GM12891 (cell line): ENCODE results near the gene FAM156A.
"Not testable (repeated sequence)": the region's sequence is repeated elsewhere in the genome, so short reads cannot be mapped to it uniquely, and the experiment has no call there.

ENCODE experiments used
- DNase-seq: peaks from one replicate; pipeline ENCODE4 v3.0.0; 2011; ENCODE audit warnings: low spot score; ENCODE audit not compliant: insufficient read length
- FAIRE-seq: peaks from 2 replicates; lab custom pipeline; 2011; peaks lifted over from hg19 to GRCh38; lab: Jason Lieb, UNC
- PAX5 ChIP-seq: IDR thresholded peaks from 2 replicates; pipeline ENCODE4 v1.6.1; 2011; ENCODE audit warnings: low read length, moderate library complexity, mild to moderate bottlenecking; ENCODE audit not compliant: insufficient read depth, severe bottlenecking
- POLR2A ChIP-seq: IDR thresholded peaks from 2 replicates; pipeline ENCODE4 v1.6.1; 2011; ENCODE audit warnings: low read depth, low read length, control low read depth
- POLR2AphosphoS5 ChIP-seq: IDR thresholded peaks from 2 replicates; pipeline ENCODE4 v1.6.1; 2011; ENCODE audit warnings: low read depth, low read length, control low read depth
- POU2F2 ChIP-seq: IDR thresholded peaks from 2 replicates; pipeline ENCODE4 v1.6.1; 2011; ENCODE audit warnings: low read depth, mild to moderate bottlenecking, control low read depth, low read length, moderate library complexity
- SPI1 ChIP-seq: IDR thresholded peaks from 2 replicates; pipeline ENCODE4 v1.6.1; 2011; ENCODE audit warnings: low read depth, low read length, control low read depth
- TAF1 ChIP-seq: IDR thresholded peaks from 2 replicates; pipeline ENCODE4 v1.6.1; 2011; ENCODE audit warnings: low read depth, low read length, control low read depth

Gene FAM156A

GRCh38 chrX:52990848-52991247 lies 32.5 kb upstream of the FAM156A start:
- FAIRE-seq: peak; percentile 45
- no peak for DNase-seq
- no peak for TF ChIP-seq PAX5
- TF ChIP-seq POLR2A: no peak
- TF ChIP-seq POLR2AphosphoS5: no peak
- no peak for TF ChIP-seq TAF1

DNA sequence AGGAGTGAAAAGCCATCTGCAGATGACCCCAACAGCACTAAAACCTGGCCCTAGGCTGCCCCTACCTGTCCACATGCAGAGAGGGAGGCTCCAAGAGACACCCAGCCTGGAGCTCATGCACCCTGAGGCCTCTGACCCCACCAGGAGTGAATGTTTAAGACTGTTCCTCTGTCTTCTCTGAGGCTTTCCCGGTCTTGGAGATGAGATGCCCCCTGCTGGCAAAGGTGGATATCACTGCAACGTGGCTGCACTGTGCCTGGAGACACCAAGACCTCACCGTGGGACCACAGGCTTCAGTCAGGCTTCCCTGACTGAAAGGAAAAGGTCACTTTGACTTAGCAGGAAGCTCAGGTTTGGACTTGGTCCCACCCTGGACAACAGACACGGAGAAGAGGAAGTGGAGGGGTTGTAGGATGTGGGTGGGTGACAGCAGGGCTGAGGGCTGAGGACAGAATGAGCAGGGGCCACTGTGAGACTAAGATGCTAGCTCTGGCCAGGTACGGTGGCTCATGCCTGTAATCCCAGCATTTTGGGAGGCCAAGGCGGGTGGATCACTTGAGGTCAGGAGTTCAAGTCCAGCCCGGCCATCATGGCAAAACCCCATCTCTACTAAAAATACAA lies 31.8 kb upstream of the FAM156A start:
- FAIRE-seq: peak; percentile 93
- peak; percentile 23 for DNase-seq

DNA sequence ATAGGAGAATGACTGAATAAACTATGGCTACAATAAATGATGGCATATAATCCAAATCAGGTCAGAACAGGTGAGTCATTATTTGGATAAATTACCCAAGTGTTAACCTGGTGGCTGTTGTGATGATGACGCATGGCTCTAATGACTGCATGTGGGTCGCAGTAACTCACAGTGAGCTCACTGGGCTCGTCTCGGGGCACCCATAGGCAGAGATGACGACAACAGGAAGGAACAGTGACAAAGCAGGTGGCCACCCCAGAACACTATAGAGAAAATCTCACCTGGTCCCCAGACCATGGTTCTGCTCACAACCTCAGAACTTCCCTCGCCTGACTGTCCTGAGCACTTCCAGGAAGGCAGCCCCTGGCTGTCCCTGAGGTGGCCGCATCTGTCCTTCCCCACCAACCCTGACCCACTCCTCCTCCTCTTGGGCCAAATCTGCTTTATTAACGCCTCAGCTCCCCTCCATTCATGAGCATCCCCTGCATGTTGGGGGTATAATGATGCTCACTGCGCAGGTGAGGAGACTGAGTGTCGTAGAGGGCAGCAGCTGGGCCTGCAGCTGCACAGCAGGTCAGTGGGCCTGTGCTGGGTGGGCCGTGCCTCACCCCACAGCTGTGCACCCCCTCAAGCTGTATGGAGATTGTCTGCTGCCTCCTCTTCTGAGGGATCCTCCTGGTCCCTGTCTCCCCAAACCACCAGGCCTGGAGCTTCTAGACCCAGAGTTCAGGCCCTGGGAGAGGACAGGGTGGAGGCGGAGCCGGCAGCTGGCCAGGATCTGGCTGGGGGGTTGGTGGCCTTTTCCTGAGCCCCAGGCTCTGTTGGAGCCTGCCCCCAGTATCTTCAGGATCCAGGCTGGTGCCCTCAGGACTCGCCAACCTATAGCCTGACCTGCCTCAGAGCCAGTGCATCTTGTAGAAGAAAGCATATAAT lies 30.9 kb upstream of the FAM156A start:
- no peak for FAIRE-seq
- no peak for DNase-seq
- TF ChIP-seq TAF1 (no peak), SPI1 (no peak), PAX5 (no peak), POU2F2 (no peak), POLR2A (no peak), POLR2AphosphoS5 (no peak)

- TF ChIP-seq TAF1: no peak
- TF ChIP-seq POLR2AphosphoS5: no peak
- TF ChIP-seq POU2F2: no peak
- TF ChIP-seq POLR2A: no peak
- TF ChIP-seq PAX5: no peak
- TF ChIP-seq SPI1: no peak
- DNase-seq (no peak), FAIRE-seq (no peak)
These were observed 25.1 kb upstream of the FAM156A start for GRCh38 chrX:52983321-52984000.

GRCh38 chrX:52979993-52980392 lies 21.7 kb upstream of the FAM156A start:
- DNase-seq (no peak), FAIRE-seq (no peak)
- TF ChIP-seq POLR2AphosphoS5: no peak
- TF ChIP-seq SPI1: no peak

GRCh38 chrX:52979568-52979967 lies 21.2 kb upstream of the FAM156A start:
- FAIRE-seq (no peak), DNase-seq (no peak)
- no peak for TF ChIP-seq POLR2A
- TF ChIP-seq POLR2AphosphoS5: no peak
- TF ChIP-seq SPI1: no peak
- no peak for TF ChIP-seq PAX5
- TF ChIP-seq POU2F2: no peak
- no peak for TF ChIP-seq TAF1

DNA sequence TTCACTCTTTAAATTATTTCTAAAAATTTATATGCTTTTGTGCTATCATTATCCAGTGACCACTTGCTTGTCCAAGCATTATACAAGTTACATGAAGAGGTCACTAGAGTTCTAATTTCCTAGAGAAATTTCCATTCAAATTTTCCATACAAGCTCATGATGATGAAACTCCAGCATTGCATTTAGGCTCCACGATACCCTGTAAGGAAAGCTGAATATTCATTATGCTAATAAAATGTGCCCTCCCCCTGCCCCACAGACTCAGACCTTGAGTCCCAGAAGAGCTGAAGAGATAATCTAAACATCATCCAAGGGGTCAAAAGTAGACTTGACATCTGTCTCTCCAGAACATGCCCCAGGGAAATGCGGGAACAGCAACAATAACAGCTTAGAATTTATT lies 19.6 kb upstream of the FAM156A start:
- DNase-seq (no peak), FAIRE-seq (no peak)
- TF ChIP-seq POLR2A (no peak), POLR2AphosphoS5 (no peak), TAF1 (no peak), SPI1 (no peak), PAX5 (no peak), POU2F2 (no peak)

GRCh38 chrX:52975576-52975975 lies 17.3 kb upstream of the FAM156A start:
- not testable (repeated sequence) for FAIRE-seq, DNase-seq

- DNase-seq, FAIRE-seq: not testable (repeated sequence)
These were observed 16.1 kb upstream of the FAM156A start for GRCh38 chrX:52974336-52974992.

GRCh38 chrX:52967922-52968321 lies 9.6 kb upstream of the FAM156A start:
- FAIRE-seq, DNase-seq: not testable (repeated sequence)

GRCh38 chrX:52966993-52967738 lies 8.8 kb upstream of the FAM156A start:
- peak; percentile 66 for FAIRE-seq
- DNase-seq: not testable (repeated sequence)

DNA sequence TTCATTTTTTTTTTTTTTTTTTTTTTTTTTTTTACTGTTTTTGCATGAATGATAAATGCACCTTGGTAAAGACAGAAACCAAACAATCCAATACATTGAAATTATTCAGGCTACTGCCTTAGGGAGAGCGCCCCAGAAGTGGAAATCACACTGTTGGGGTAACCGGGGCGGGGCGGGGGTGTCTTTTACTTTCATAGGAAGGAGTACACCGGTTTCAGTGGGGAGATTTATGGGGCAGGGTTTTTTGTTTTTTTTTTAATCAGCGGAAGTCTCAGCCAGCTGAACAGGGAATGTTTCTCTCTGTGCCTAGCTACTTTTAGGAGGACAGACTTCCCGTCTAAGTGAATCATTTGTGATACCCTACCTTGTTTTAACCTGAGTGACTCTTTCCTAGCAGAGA lies 643 bp upstream of the FAM156A start:
- FAIRE-seq: peak; percentile 51
- not testable (repeated sequence) for DNase-seq

DNA sequence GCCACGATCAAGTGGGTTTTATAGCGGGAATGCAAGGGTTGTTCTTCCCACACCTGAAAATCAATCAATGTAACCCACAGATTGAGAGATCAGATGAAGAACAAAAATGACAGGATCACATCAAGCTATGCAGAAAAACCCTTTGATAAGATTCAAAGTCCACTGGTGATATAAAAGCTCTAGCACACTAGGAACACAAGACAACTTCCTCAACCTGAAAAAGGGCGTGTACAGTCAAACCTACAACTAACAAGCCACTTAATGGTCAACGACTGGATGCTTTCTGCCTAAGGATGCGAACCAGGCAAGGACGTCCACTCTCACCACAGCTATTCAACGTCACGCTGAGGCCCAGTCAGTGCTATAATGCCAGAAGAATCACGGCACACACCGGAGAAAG lies 8.4 kb downstream of the FAM156A start:
- DNase-seq, FAIRE-seq: not testable (repeated sequence)

DNA sequence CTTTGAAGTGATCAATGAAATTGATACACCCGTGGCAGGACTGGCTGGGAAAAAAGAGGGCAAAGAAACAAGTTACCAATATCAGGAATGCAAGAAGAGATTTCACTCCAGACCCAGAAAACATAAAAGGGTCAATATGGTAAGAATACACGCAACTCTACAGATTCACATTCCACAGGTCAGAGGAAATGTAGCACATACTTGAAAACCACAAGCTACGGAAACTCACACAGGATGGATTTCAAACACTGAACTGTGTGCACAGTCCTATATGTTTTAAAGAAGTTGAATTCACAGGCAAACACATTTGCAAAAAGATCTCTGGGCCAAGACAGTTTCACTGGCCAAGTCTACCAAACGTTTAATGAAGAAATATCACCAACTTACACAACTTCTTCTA lies 9.0 kb downstream of the FAM156A start:
- DNase-seq, FAIRE-seq: not testable (repeated sequence)

DNA sequence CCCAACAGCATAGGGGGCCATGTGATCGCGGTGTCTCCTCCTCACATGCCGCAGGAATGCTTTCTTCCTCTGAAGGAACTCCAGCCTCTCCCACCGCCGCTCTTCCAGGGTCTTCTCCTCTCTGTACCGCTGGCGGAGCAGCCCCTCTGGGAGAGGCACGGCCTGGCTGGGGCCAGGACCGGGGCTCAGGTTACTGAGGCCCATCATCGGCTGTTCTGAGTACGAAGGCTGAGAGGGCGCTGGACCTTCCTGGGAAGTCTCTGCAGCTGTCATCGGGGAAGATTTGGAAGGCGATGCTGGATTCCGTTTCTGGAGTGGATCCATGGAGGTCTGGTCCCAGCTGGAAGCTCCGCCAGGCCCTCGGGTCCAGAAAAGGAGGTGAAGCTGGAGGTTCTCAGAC lies 10.1 kb downstream of the FAM156A start:
- DNase-seq, FAIRE-seq: not testable (repeated sequence)
